SU-DHL-6 (cell line): ENCODE results near the gene NCOA6.

Experiments used
- EZH2phosphoT487 ChIP-seq: fragments of 200-600 bp; sonication (generic), shearing (Covaris generic); conservative IDR thresholded peaks from 2 replicates; pipeline ENCODE4 v1.6.1; 2018; ENCODE audit warnings: mild to moderate bottlenecking, antibody characterized with exemption, low read length, moderate library complexity, mixed read lengths
- TF ChIP-seq, protein P1 (sequence below): fragments of 200-600 bp; sonication (generic); IDR thresholded peaks from one replicate; pipeline ENCODE4 v1.5.1; 2017; ENCODE audit warnings: antibody characterized with exemption, mild to moderate bottlenecking, low read length, moderate library complexity; ENCODE audit not compliant: insufficient read depth, poor library complexity, severe bottlenecking

DNA sequence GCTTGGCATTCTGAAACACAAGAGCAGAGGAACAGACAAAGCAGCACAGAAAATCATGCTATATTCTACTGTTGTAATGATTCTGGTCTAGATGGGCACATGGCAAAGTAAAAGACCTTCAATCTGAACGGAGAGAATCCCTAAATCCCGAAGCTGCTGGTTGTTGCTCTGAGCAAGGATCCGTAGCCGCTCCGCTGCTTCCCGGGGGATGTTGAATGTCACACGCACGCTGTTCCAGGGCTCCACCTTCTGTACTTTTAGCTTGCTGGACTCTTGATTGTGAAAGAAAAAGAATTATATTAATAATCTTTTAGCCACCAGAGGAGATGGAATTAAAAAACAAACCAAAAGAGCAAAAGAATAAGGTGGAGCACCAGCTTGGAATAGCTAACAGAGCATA lies 49.3 kb downstream of the NCOA6 start:
- TF ChIP-seq, protein P1, sequence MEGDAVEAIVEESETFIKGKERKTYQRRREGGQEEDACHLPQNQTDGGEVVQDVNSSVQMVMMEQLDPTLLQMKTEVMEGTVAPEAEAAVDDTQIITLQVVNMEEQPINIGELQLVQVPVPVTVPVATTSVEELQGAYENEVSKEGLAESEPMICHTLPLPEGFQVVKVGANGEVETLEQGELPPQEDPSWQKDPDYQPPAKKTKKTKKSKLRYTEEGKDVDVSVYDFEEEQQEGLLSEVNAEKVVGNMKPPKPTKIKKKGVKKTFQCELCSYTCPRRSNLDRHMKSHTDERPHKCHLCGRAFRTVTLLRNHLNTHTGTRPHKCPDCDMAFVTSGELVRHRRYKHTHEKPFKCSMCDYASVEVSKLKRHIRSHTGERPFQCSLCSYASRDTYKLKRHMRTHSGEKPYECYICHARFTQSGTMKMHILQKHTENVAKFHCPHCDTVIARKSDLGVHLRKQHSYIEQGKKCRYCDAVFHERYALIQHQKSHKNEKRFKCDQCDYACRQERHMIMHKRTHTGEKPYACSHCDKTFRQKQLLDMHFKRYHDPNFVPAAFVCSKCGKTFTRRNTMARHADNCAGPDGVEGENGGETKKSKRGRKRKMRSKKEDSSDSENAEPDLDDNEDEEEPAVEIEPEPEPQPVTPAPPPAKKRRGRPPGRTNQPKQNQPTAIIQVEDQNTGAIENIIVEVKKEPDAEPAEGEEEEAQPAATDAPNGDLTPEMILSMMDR = no peak
- no peak for TF ChIP-seq EZH2phosphoT487
